22Rv1 (cell line): ENCODE measurements around the gene SLC6A9.

Experiments used
- CTCF ChIP-seq: fragments of 450-650 bp; IDR thresholded peaks from 2 replicates; pipeline ENCODE4 v1.5.1; 2017; ENCODE audit warnings: mild to moderate bottlenecking
- ZFX ChIP-seq: fragments of 450-650 bp; IDR thresholded peaks from 2 replicates; pipeline ENCODE4 v1.6.1; 2017; ENCODE audit warnings: antibody characterized with exemption, borderline replicate concordance

DNA sequence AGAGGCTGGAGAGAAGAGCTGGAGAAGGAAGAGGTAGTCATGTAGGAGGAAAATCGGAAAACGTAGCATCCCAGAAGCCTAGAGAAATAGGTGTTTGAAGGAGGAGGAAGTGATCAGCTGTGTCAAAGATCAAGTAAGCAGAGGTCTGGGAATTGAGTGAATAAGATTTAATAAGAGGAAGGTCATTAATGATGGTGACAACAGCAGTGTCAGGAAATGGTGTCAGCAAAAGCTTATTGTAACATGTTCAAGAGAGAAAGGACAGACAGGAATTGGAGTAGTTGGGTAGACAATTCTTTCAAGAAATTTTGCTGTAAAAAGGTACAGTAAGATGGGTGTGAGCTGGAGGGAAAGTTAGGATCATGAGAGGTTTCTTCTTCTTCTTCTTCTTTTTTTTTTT is 41.6 kb upstream of the SLC6A9 start:
- TF ChIP-seq CTCF, result no peak
- no peak for TF ChIP-seq ZFX
